Activated naive CD4-positive, alpha-beta T cell (primary cell): Measurements from ENCODE around the gene CISTR.
"Not testable (repeated sequence)": the region's sequence is repeated elsewhere in the genome, so short reads cannot be mapped to it uniquely, and the experiment has no call there.

Source experiments
- DNase-seq, 4 experiments: peaks; one replicate each; lab custom pipeline; 2025; lab: John Stamatoyannopoulos, UW

The CISTR gene

GRCh38 chr12:53719649-53720048 lies 32.1 kb downstream of the CISTR start:
- DNase-seq, result no peak

- DNase-seq, result not testable (repeated sequence)
These were observed 33.2 kb downstream of the CISTR start for GRCh38 chr12:53718567-53718966.

- DNase-seq, result no peak
These were observed 34.5 kb downstream of the CISTR start for GRCh38 chr12:53717319-53717718.

- no peak for DNase-seq
These were observed 37.8 kb downstream of the CISTR start for GRCh38 chr12:53714004-53714403.

GRCh38 chr12:53713516-53713915 lies 38.3 kb downstream of the CISTR start:
- no peak for DNase-seq

- no peak for DNase-seq
These were observed 39.6 kb downstream of the CISTR start for GRCh38 chr12:53712059-53712643.

- DNase-seq, result no peak
These were observed 41.7 kb downstream of the CISTR start for GRCh38 chr12:53710091-53710490.

GRCh38 chr12:53709671-53710070 lies 42.1 kb downstream of the CISTR start:
- DNase-seq, result no peak

GRCh38 chr12:53706080-53706479 lies 45.7 kb downstream of the CISTR start:
- DNase-seq, result no peak

GRCh38 chr12:53703756-53704155 lies 48.0 kb downstream of the CISTR start:
- no peak for DNase-seq

GRCh38 chr12:53701518-53702264 lies 50.1 kb downstream of the CISTR start:
- peak; percentile 43 to 69 (median 57) for DNase-seq

- DNase-seq, result no peak
These were observed 51.2 kb downstream of the CISTR start for GRCh38 chr12:53700567-53700966.

- no peak for DNase-seq
These were observed 52.1 kb downstream of the CISTR start for GRCh38 chr12:53699678-53700025.

GRCh38 chr12:53698948-53699677 lies 52.7 kb downstream of the CISTR start:
- DNase-seq, result no peak

- no peak for DNase-seq
These were observed 55.0 kb downstream of the CISTR start for GRCh38 chr12:53696655-53697331.
